Measurements from ENCODE around the gene RING1. TPM values are rescaled to one million over a fixed set of nuclear protein-coding genes. Genes with fewer than 3 reads are reported as not detected.

RING1 gene
- total RNA-seq: 9.6 and 15.2 TPM in 2 replicates

- DNase-seq (ENCODE audit: extremely low read depth, low read depth, low spot score): no peak
Measured at GRCh38 chr6:33208091-33208967, at the start of gene RING1. Gene RING1 (plus strand): TSS chr6:33208500. CDS start chr6:33208823, 323 bp downstream.

GRCh38 chr6:33160096-33160495 lies 48.2 kb upstream of the RING1 start:
- DNase-seq (ENCODE audit: extremely low read depth, low read depth, low spot score): no peak

- DNase-seq (ENCODE audit: extremely low read depth, low read depth, low spot score): no peak
Measured at GRCh38 chr6:33160728-33161344, 47.5 kb upstream of the RING1 start.

- DNase-seq (ENCODE audit: extremely low read depth, low read depth, low spot score): no peak
Measured at GRCh38 chr6:33161354-33162331, 46.7 kb upstream of the RING1 start.

- no peak for DNase-seq (ENCODE audit: extremely low read depth, low read depth, low spot score)
Measured at GRCh38 chr6:33163540-33163939, 44.8 kb upstream of the RING1 start.

- no peak for DNase-seq (ENCODE audit: extremely low read depth, low read depth, low spot score)
Measured at GRCh38 chr6:33164176-33164575, 44.1 kb upstream of the RING1 start.

GRCh38 chr6:33164665-33165373 lies 43.5 kb upstream of the RING1 start:
- no peak for DNase-seq (ENCODE audit: extremely low read depth, low read depth, low spot score)

- no peak for DNase-seq (ENCODE audit: extremely low read depth, low read depth, low spot score)
Measured at GRCh38 chr6:33165581-33166258, 42.6 kb upstream of the RING1 start.

- DNase-seq (ENCODE audit: extremely low read depth, low read depth, low spot score): no peak
Measured at GRCh38 chr6:33166363-33166762, 41.9 kb upstream of the RING1 start.

- no peak for DNase-seq (ENCODE audit: extremely low read depth, low read depth, low spot score)
Measured at GRCh38 chr6:33166811-33167210, 41.5 kb upstream of the RING1 start.

- no peak for DNase-seq (ENCODE audit: extremely low read depth, low read depth, low spot score)
Measured at GRCh38 chr6:33167374-33168283, 40.7 kb upstream of the RING1 start.

GRCh38 chr6:33168284-33168601 lies 40.1 kb upstream of the RING1 start:
- no peak for DNase-seq (ENCODE audit: extremely low read depth, low read depth, low spot score)

- no peak for DNase-seq (ENCODE audit: extremely low read depth, low read depth, low spot score)
Measured at GRCh38 chr6:33168639-33169038, 39.7 kb upstream of the RING1 start.

GRCh38 chr6:33169291-33170175 lies 38.8 kb upstream of the RING1 start:
- no peak for DNase-seq (ENCODE audit: extremely low read depth, low read depth, low spot score)

GRCh38 chr6:33170176-33171015 lies 37.9 kb upstream of the RING1 start:
- DNase-seq (ENCODE audit: extremely low read depth, low read depth, low spot score): no peak

GRCh38 chr6:33171016-33171879 lies 37.1 kb upstream of the RING1 start:
- no peak for DNase-seq (ENCODE audit: extremely low read depth, low read depth, low spot score)
